Stimulated activated naive CD4-positive, alpha-beta T cell (primary cell): ENCODE measurements around the gene CDT1.
A peak's percentile ranks its signal among the peaks of the same experiment; 100 is the strongest.
"Not testable (repeated sequence)": the region's sequence is repeated elsewhere in the genome, so short reads cannot be mapped to it uniquely, and the experiment has no call there.

Source experiments
- DNase-seq, 6 experiments: peaks; one replicate each; lab custom pipeline; 2025; lab: John Stamatoyannopoulos, UW

The CDT1 gene

DNA sequence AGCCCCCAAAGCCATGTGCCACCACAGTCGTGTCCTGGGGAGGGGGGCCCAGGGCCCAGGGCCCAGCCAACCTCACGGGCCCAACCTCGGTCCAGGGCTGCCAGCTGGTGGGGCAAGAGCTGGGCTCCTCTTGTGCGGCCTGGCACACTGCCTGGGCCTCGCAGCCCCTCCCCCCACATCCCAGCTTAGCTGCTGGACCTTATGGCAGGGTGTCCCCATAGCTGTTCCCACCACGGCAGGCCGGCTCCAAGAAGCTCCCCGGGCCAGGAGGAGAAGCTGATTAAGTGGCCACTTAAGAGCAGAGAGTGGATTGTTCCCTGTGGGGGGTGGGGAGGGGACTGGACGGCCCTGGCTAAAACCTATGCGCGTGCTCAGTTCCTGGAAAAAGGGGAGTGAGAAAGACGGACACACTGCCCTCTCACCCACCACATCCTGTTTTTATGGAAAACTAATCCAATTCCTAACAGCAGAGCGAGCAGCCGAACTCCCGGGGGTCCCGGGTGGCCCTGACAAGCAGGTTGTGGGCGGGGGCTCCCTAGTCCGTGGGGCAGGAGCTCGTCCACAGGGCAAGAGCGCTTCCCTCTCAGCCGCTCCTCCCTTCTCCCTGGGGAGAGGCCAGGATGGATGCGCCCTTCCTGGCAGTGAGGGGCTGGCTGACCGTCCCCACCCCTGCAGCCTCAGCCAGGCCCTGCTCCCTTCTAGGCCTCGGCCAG, 35.4 kb upstream of the CDT1 start:
- no peak for DNase-seq

DNA sequence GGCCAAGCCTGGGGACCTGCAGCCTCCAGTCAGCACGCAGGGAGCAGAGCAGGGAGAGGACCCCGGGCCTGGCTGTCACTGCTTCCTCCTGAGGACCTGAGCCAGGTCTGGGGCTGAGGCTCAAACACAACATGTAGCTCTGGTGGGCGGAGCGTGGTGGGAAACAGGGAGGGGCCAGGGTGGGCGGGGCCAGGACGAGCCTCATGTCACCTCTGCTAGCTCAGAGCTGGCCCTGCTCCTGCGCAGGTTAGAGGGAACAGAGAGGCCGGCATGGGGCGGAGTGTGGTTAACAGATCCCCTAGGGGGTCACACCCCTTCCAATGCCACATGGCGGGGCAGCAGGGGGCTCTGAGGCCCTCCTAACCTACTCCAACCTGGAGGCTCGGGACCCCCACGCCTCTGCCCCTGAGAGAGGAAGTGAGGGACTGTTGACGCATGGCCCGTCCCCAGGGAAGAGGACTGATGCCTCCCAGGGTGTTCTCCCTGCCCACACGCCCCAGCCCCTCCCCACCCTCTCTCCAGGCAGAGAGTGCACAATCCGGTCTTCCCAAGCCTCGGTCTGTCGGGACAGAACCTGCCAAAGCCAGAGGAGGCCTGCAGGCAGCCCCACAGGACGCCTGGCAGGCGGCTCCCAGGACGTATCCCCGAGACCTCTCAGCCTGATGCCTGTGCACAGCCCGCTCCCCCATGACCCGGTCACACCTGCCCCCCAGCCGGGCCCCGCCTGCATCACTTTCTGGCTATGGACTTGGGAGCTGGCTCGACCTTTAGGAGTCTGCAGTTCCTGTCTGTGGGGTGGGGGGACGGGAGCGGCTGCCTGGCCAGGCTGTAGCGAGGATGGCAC, 33.8 kb upstream of the CDT1 start:
- peak in 4 of 6 experiments; percentile 9 to 19 (median 14) for DNase-seq

GRCh38 chr16:88770461-88771293, 32.9 kb upstream of the CDT1 start:
- peak in 2 of 6 experiments; percentile 25 to 31 for DNase-seq

DNA sequence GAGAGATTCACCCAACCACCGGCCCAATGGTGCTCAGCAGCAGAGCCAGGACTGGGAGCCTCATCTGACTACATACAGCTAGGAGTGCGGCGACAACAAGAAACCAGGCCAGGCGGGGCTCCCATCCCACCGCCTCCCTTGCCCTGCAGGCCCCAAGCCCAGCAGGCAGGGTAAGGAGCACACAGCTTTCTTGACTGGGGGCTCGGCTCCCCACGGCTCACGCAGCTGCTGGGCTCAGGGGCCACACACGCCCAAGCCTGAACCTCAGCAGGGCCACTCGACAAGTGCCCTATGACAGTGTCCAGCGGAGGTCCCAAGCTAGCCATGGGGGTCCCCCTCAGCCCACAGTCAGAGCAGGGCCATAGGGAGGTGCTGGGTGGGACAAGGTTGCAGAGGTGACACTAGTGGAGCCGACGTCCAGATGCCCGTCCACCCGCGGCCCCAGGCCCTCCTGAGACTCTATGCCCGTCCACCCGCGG, 32.3 kb upstream of the CDT1 start:
- DNase-seq: no peak

DNA sequence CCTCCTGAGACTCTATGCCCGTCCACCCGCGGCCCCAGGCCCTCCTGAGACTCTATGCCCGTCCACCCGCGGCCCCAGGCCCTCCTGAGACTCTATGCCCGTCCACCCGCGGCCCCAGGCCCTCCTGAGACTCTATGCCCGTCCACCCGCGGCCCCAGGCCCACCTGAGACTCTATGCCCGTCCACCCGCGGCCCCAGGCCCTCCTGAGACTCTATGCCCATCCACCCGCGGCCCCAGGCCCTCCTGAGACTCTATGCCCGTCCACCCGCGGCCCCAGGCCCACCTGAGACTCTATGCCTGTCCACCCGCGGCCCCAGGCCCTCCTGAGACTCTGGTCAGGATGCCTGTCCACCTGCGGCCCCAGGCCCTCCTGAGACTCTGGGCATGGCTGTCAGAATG, 31.8 kb upstream of the CDT1 start:
- DNase-seq: not testable (repeated sequence)

DNA sequence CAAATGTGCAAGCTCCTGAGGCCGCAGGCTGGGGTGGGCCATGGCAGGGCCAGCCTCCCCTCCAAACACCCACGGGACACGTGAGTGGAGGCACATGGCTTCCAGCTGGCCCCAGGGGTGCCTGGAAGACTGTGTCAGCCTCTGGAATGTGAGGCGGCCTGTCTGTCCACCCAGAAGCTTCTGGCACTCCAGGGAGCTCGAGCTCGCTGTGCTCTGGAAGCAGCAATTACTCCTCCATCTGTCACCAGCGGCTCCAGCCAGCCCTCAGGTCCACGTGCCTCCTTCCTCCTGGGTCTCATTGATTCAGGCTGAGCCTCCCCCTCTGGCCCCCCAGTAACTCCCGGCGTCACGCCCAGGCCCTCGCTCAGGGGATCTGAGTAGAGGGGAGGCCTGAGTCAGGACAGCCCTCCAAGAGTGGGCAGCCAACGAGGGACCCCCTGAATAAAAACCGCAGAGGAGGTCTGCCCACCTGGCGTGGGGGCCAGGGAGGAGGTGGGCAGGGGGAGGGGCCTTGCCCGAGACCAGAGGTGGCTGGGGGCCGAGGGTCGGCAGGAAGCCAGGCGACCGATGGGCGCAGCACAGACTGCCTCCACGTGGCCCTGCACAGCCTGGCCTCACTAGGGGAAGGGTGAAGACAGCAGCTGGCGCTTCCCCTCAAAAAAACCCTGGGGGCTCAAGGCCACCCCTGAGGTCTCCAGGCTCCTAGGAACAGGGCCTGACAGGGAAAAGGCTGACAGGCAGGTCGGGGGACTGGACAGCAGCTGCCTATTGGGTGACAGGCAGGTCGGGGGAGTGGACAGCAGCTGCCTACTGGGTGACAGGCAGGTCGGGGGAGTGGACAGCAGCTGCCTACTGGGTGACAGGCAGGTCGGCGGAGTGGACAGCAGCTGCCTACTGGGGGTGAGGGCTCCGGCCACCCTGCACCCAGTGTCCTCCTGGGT, 30.4 kb upstream of the CDT1 start:
- DNase-seq: no peak

- no peak for DNase-seq
Measured at GRCh38 chr16:88773812-88774291, 29.7 kb upstream of the CDT1 start.

DNA sequence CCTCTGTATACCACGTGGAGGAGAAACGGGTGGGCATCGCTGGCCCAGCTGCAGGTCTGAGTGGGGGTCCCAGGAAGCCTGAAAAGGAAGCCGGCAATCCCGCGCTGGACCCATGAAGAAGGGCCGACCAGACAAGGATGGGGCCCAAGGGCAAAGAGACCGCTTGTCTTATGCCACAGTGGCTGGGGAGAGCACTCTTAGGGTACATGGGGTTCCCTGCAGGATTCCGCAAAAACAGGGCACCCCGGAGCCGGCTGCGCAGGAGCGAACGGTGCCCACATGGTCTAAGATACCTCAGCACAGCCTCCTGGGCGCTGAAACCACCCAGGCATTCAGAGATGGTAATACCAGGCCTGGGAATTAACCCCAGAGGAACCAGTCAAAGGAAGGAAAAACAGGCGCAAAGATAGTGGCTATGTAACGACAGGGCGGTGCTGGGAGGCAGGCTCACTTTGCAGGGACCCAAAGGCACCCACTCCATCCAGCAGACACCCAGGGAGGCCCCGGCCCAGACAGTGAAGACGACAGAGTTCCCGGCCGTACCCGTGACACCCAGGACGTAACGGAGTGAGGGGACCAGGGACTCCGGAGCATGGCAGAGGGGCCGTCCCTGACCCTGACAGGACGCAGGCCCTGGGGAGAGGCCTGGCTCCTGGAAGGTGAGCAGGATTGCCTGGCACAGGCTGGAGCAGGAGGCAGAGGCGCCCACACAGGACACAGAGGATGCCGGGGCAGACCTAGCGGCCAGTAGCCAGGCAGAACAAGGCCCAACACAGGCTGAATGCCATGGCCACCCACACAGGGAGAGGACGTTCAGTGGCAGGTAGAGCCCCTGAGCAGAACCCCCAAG, 28.8 kb upstream of the CDT1 start:
- DNase-seq: no peak

DNA sequence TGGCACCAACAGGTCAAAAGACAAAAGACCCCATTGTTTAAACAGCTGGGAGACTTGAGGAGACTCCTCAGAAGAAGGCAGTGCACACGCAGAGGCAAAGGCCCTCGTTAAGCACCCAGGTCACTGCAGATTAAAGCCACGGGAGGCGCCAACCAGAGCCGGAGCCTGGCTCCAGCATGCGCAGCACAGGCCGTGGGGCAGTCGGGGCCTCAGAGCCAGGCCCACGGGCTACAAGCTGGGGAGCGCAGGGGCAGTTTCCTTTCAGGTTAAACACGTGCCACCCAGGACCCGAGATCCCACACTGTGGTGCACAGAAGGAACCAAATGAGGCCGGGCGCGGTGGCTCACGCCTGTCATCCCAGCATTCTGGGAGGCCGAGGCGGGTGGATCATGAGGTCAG, 27.8 kb upstream of the CDT1 start:
- DNase-seq: no peak

DNA sequence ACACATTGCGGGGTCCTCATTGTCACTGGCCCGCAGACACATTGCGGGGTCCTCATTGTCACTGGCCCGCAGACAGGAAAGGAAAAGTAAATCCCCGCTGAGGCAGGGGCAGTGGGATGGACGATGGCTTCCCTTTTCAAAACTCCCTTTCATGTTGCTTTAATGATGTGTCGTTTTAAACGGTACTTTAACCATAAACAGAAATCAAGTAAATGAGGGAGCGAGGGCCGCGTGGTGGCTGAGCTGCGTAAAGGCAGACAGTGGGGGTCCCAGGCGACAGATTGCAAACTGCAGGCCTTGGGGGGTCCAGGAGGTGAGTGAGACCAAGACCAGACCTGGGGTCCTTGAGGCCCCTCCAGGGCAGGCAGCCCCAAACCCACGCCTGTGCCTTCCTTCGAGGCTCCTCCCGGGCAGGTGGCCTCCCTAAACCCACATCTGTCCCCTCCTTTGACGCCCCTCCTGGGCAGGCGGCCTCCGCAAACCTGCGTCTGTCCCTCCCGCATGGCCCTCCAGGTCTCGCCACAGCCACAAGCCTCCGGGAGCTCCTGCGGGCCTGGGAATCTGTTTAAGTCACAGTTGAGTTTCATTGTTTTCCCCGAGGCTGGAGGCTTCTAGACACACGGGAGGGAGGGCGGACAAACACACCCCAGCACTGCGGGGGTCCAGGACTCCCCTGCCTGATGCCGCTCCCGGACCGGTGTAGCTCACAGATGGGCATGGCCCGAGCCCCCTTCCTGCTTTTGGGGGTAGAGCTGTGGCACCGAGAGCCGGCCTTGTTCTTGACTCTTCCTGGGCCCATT, 25.9 kb upstream of the CDT1 start:
- no peak for DNase-seq

DNA sequence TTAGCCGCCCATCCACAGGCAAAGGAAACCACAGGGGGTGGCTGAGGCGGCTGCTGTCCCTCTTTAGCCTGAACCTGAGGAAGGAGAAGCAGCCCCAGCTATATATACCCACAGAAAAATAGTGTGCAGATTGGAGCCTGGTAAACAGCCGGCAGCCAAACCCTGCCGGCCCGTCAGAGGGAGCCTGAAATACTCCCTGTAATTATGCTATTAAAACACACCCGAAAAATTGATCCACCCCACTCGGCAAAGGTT, 25.4 kb upstream of the CDT1 start:
- no peak for DNase-seq

DNA sequence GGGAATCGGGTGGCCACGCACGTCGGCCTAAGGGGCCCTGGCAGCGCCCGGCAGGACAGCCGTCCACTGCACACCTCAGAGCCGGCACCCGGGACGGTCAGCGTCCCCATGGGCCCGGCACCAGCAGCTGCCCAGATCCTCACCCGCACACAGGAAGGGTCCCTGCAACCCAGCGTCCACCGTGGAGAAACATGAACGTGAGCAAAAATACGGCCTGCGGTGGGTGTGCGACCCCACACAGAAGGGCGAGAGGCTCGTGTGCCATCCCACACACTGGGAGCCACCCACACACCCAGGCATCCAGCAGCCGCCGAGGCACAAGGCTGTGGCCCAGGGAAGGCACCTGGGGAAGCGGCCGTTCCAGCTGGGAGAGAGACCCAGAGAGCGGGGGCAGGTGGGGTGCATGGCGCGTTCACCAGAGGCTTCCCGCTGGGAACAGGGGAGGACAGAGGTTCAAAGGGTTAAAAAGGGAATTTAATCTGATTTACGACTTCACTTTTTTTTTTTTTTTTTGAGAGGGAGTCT, 25.0 kb upstream of the CDT1 start:
- no peak for DNase-seq

DNA sequence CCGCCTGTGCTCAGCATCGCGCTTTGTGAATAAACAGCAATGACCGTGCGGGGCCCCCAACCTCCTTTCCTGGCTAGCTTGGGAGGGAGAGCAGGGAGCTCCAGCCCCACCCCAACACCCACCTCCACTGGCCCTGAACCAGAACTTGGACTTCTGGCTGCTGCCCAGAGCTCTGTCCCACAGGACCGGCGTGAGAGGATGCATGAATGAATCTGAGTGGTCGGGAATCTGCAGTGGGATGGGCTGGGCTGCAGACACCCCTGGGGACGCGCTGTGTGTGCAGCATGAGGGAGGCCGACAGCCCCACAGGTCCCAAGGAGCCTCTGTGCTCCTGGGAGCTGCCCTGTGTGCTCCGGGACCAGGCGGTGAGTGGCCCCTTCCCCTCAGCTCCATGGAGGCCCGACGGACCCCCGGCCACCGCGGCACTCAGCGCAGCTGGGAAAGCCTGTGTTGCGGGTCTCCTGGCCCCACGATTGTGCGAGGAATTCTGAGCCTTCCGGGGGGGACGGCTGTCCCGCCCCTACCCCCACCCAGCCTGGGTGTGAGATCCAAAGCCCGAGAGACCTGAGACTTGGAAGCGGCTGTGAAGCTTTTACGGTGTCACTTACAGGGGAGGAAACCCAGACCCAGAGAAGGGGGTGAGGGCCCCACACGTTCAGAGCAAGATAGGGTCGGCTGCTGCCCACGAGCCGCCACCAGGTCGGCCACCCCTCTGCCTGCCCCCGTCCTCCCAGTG, 24.0 kb upstream of the CDT1 start:
- no peak for DNase-seq

- no peak for DNase-seq
Measured at GRCh38 chr16:88780142-88781062, 23.2 kb upstream of the CDT1 start.

DNA sequence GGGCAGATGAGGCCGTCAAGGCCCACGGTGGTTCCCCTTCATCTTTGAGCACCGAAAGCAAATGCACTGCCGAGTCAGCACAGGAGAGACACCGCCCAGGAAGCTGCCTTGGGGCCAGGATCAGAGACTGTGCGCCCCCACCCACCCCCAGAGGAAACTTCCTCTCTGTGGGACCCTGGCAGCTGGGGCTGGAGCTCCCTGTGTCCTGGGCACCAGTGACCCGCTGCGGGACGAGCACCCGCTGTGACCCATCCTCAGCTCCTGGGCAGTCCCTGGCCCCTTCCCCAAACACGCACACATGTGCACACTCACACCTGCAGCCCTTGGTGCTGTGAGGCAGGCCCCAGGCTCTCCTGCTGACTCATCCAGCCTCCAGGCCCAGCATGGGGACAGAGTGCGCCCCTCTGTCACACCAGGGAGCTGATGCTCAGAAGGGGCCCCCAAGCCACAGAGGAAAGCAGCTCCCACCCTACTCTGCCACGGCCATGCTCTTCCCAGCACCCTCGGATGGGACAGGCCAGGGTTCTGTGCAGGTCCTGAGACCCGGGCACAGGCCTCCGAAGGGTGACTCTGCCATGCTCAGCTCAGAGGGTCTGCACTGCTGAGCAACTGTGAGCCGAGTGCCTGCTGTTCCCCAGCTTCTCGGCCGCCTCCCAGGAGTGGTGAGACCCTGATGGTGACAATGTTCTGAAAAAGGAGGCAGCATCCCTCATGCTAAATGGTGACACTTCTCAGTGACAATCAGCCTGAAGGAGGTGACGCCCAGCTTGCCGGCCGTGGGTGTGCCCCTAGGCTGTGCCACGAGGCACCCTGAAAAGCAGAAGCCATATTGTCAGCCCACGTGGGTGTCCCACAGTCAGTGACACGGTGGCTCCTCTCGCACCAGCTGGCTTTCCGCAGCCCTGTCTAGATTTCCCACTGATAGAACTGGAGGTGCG, 22.2 kb upstream of the CDT1 start:
- DNase-seq: peak; percentile 18 to 58 (median 43)
